Skeletal muscle tissue (tissue), 4 donors: ENCODE data around the gene CNKSR2. TPM values are rescaled to one million over a fixed set of nuclear protein-coding genes. Genes with fewer than 3 reads are reported as not detected.

Source experiments
- H3K27ac ChIP-seq: one replicate; pipeline ENCODE4 v1.7.0; 2013; ENCODE audit warnings: mild to moderate bottlenecking, low read depth, low read length, inconsistent platforms
- H3K27me3 ChIP-seq, 3 donors: one replicate each; pipeline ENCODE4 v1.7.0; 2013; ENCODE audit warnings: low read length in 3 of 3; ENCODE audit not compliant: control insufficient read depth in 3 of 3, insufficient read depth in 3 of 3
- H3K36me3 ChIP-seq, 3 donors: one replicate each; pipeline ENCODE4 v1.7.0; 2013; ENCODE audit warnings: low read length in 3 of 3; ENCODE audit not compliant: control insufficient read depth in 3 of 3, insufficient read depth in 3 of 3
- H3K4me1 ChIP-seq, 3 donors: one replicate each; pipeline ENCODE4 v1.7.0; 2013; ENCODE audit warnings: low read length in 3 of 3, mild to moderate bottlenecking in 3 of 3; ENCODE audit not compliant: control insufficient read depth in 3 of 3, insufficient read depth in 3 of 3
- H3K4me3 ChIP-seq, 3 donors: one replicate each; pipeline ENCODE4 v1.7.0; 2013; ENCODE audit warnings: low read length in 3 of 3
- H3K9ac ChIP-seq, 3 donors: one replicate each; pipeline ENCODE4 v1.7.0; 2013; ENCODE audit warnings: low read length in 3 of 3, mild to moderate bottlenecking in 3 of 3, moderate library complexity in 2 of 3, low read depth in 1 of 3
- H3K9me3 ChIP-seq, 3 donors: one replicate each; pipeline ENCODE4 v1.7.0; 2013; ENCODE audit warnings: low read length in 3 of 3; ENCODE audit not compliant: control insufficient read depth in 3 of 3
- total RNA-seq: library from RNA; depleted of rRNA; stranded (reverse); fragments of >200 nt; gene quantifications from one replicate; pipeline ENCODE4 v1.2.3, GENCODE V29; 2014
- donor health status: Osteomylitis.

CNKSR2 gene
- total RNA-seq, 1 donor from 2014 or later, result 7.8 TPM

DNA sequence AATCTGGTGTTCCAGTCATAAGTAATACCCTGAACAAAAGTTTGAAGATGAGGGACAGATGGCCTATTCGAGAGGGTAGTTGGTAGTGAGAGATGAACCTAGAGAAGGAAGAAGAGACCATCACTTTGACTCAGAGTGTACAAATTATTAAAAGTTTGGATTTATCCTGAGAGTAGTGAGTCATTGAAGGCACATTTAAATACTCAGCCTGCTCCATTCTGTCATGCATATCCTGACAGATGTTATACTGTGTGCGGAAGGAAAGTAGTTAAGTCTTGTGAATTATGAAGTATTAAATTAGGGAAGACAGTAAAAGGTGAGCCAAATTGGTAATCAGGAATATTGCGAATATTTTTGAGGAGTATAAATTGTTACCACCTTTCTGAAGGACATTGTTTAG, 190.8 kb downstream of the CNKSR2 start:
- Histone ChIP-seq H3K4me1 (no peaks in the 10 kb centered on the region), H3K27me3 (no peaks in the 10 kb centered on the region), H3K36me3 (no peaks in the 10 kb centered on the region), H3K9me3 (no peaks in the 10 kb centered on the region), H3K9ac (no peak overlapping the region), H3K4me3 (no peak overlapping the region), H3K27ac (no peak overlapping the region)

DNA sequence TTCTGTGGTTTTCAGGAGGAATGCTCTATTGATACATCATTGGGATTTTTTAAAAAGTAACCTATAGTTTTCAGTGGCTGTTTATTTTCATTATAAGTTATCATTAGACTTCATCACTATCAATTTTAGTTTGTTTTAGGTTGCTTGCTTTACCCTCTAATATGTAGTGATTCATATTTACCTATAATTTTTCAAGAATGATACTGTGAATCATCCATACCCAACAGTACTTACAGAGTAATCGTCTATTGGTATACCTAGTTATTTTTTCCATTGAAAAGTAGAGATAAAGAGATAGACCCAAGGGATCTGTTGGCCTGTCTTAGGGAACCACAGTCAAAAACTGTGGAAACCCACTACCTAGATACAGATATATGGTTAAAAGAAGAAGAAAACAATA, 200.6 kb downstream of the CNKSR2 start:
- H3K36me3 ChIP-seq, result no peaks in the 10 kb centered on the region
- no peaks in the 10 kb centered on the region for H3K27me3 ChIP-seq
- H3K4me1 ChIP-seq, result no peaks in the 10 kb centered on the region
- H3K27ac ChIP-seq, result no peak overlapping the region
- H3K9me3 ChIP-seq, result no peaks in the 10 kb centered on the region
- H3K9ac ChIP-seq, result no peak overlapping the region
- H3K4me3 ChIP-seq, result no peak overlapping the region

DNA sequence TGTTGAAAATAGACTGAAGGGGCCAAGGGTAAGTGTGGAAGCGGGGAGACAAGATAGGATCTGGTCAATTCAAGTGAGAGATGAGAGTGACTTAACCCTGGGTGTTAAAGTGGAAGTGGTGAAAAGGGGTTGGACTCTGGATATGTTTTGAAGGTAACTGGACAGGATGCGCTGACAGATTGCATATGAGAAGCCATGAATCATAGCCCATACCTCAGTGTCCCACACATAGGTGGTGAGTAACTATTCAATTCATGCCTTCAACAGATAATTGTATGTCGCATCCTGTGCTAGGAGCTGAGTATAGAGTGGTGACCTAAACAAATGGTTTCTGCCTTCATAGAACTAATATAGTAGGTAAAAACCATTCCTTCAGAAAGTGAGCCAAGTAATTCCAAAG, 207.3 kb downstream of the CNKSR2 start:
- Histone ChIP-seq H3K9me3 (no peaks in the 10 kb centered on the region), H3K27me3 (no peaks in the 10 kb centered on the region), H3K36me3 (no peaks in the 10 kb centered on the region), H3K4me1 (no peaks in the 10 kb centered on the region), H3K4me3 (no peak overlapping the region), H3K27ac (no peak overlapping the region), H3K9ac (no peak overlapping the region)

DNA sequence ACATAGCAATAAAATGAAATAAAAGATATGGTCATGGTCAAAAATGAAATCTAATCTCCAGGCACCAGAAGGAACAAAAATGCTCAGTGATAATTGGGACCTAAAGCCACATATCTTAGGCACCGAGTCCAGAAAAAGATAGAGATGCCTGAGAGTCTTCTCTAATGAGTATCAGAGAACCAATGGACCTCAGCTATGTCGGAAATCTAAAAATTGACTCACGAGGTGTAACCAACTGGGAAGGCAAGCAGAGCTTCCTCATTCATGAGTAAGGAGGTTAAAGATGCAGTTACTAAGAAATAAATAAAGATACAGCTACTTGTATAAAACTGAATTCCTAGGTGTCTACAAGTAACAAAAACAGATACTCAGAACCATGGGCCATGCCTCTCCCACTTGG, 211.8 kb downstream of the CNKSR2 start:
- Histone ChIP-seq H3K9ac (no peak overlapping the region), H3K27me3 (no peaks in the 10 kb centered on the region), H3K36me3 (no peaks in the 10 kb centered on the region), H3K4me3 (no peak overlapping the region), H3K4me1 (no peaks in the 10 kb centered on the region), H3K27ac (no peak overlapping the region), H3K9me3 (no peaks in the 10 kb centered on the region)

DNA sequence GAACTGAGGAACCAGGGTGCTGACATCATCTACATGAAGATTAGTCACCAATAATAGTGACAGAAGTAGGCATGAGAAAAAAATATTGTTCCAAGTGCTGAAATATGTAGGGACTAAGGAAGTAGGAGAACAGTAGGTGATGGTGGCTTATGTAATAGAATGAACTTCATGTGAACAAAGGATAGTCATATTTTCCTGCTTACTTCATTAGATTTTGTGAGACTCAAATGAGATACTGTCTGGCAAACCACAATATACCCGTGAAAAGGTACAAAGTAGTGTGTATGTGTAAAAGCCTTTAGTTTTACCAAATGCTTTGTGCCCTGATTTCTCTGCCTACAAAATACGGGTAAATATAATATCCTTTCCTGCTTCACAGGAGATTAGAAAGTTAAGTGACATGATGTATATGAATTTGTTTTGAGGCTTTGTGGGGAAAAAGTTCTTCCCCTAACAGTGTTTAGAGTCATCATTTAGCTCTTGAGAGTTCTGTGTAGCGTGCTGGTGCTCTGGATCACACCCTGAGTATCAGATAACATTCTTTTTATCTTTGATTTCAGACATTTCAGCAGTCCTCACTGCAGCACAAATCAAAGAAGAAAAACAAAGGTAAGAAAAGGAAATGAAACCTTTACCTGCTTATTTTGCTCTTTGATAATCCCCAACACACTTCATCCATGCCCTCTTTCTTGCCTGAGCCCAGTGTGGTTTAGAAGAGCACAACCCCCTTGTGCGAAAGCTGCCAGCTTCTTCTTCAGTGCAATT, 216.0 kb downstream of the CNKSR2 start:
- H3K4me3 ChIP-seq, result no peak overlapping the region
- no peak overlapping the region for H3K9ac ChIP-seq
- no peaks in the 10 kb centered on the region for H3K27me3 ChIP-seq
- no peak overlapping the region for H3K27ac ChIP-seq
- no peaks in the 10 kb centered on the region for H3K36me3 ChIP-seq
- H3K9me3 ChIP-seq, result peaks cover 0 to 3% (median 0%) of the 10 kb centered on the region in 3 donors
- no peaks in the 10 kb centered on the region for H3K4me1 ChIP-seq

DNA sequence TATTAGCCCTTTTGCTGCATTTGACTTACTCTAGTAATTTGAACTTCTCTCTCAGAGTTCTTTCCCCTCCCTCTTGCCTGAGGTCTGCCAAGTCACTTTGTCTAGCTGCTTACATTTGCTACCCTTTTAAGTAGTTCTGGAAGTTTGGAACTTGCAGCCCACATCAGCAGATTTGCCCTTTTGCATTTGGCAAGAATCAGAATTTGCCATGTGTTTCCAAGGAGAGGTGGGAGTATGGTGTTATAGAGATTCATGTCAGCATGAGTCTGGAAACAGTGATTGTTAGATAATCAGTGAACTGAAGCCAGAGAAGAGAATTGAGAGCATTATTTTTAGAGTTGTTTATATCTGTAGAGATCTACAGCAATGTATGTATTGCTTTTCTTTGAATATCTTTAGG, 231.8 kb downstream of the CNKSR2 start:
- no peaks in the 10 kb centered on the region for H3K36me3 ChIP-seq

GRCh38 chrX:21610168-21610567, 235.9 kb downstream of the CNKSR2 start:
- H3K4me3 ChIP-seq, result no peak overlapping the region
- H3K9ac ChIP-seq, result no peak overlapping the region
- H3K4me1 ChIP-seq, result no peaks in the 10 kb centered on the region
- H3K36me3 ChIP-seq, result no peaks in the 10 kb centered on the region
- no peaks in the 10 kb centered on the region for H3K9me3 ChIP-seq
- H3K27me3 ChIP-seq, result no peaks in the 10 kb centered on the region
- H3K27ac ChIP-seq, result no peak overlapping the region

More for the DNA sequence above, 231.8 kb downstream of the CNKSR2 start:
- no peaks in the 10 kb centered on the region for H3K27me3 ChIP-seq
- H3K4me3 ChIP-seq, result no peak overlapping the region
- no peak overlapping the region for H3K27ac ChIP-seq
- no peaks in the 10 kb centered on the region for H3K9me3 ChIP-seq
- H3K4me1 ChIP-seq, result no peaks in the 10 kb centered on the region
- H3K9ac ChIP-seq, result no peak overlapping the region

GRCh38 chrX:21612154-21612553, 237.9 kb downstream of the CNKSR2 start:
- no peaks in the 10 kb centered on the region for H3K9me3 ChIP-seq
- H3K27ac ChIP-seq, result no peak overlapping the region
- no peaks in the 10 kb centered on the region for H3K27me3 ChIP-seq
- no peak overlapping the region for H3K4me3 ChIP-seq
- no peaks in the 10 kb centered on the region for H3K36me3 ChIP-seq
- H3K4me1 ChIP-seq, result no peaks in the 10 kb centered on the region
- no peak overlapping the region for H3K9ac ChIP-seq

DNA sequence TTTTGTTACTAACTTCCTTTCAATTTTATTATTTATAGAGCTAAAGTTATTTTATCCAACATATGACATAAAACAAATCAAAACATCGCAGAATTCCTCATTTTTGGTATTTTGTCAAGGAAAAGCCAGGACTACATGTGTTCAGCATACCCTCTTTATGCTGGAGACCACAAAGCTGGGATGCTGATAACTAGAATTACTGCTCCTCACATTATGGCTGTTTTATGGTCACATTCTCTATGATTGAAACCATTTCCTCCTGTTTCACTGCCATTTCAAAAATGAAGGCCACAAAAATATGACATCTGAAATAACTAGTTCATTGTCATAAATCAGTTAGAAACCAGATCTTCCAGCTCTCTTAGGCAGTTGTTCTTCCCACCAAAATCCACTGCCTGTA, 242.2 kb downstream of the CNKSR2 start:
- Histone ChIP-seq H3K4me3 (no peak overlapping the region), H3K27me3 (no peaks in the 10 kb centered on the region), H3K4me1 (no peaks in the 10 kb centered on the region), H3K9me3 (no peaks in the 10 kb centered on the region), H3K36me3 (no peaks in the 10 kb centered on the region), H3K9ac (no peak overlapping the region), H3K27ac (no peak overlapping the region)

GRCh38 chrX:21620234-21620633, 246.0 kb downstream of the CNKSR2 start:
- H3K9ac ChIP-seq, result no peak overlapping the region
- H3K4me1 ChIP-seq, result no peaks in the 10 kb centered on the region
- H3K36me3 ChIP-seq, result no peaks in the 10 kb centered on the region
- no peaks in the 10 kb centered on the region for H3K9me3 ChIP-seq
- no peaks in the 10 kb centered on the region for H3K27me3 ChIP-seq
- no peak overlapping the region for H3K27ac ChIP-seq
- H3K4me3 ChIP-seq, result no peak overlapping the region
